Keratinocyte (primary cell): ENCODE results near the gene CCR5. TPM values are rescaled to one million over a fixed set of nuclear protein-coding genes. Genes with fewer than 3 reads are reported as not detected.

Source experiments
- DNase-seq: peaks from one replicate; pipeline ENCODE4 v3.0.0-alpha.2; 2011; ENCODE audit warnings: low read depth, missing footprints, low spot score
- FAIRE-seq: peaks from 2 replicates; lab custom pipeline; 2011; peaks lifted over from hg19 to GRCh38; lab: Jason Lieb, UNC
- H2AFZ ChIP-seq: 2 replicates; pipeline ENCODE4 v1.6.0; 2012; ENCODE audit warnings: low read length, control low read depth, inconsistent platforms; ENCODE audit not compliant: control insufficient read depth
- H3K27ac ChIP-seq: 2 replicates; pipeline ENCODE4 v1.5.1; 2011; ENCODE audit warnings: low read length; ENCODE audit not compliant: control insufficient read depth, insufficient read depth
- H3K27me3 ChIP-seq: 3 replicates; pipeline ENCODE4 v1.6.0; 2011; ENCODE audit warnings: low read length; ENCODE audit not compliant: control insufficient read depth, insufficient read depth; ENCODE audit errors: extremely low read depth
- H3K36me3 ChIP-seq, 2 experiments: 2 replicates in 1 of 2; 3 replicates in 1 of 2; pipeline ENCODE4 v1.5.1; 2011; ENCODE audit warnings: low read length in 2 of 2, mild to moderate bottlenecking in 1 of 2; ENCODE audit not compliant: control insufficient read depth in 2 of 2, insufficient read depth in 2 of 2; ENCODE audit errors: extremely low read depth in 1 of 2
- H3K4me1 ChIP-seq: 3 replicates; pipeline ENCODE4 v1.5.1; 2011; ENCODE audit warnings: low read length; ENCODE audit not compliant: control insufficient read depth, insufficient read depth; ENCODE audit errors: extremely low read depth
- H3K4me2 ChIP-seq: 3 replicates; pipeline ENCODE4 v1.6.0; 2011; ENCODE audit warnings: low read depth, low read length; ENCODE audit not compliant: control insufficient read depth, insufficient read depth; ENCODE audit errors: extremely low read depth
- H3K4me3 ChIP-seq, 3 experiments: fragments of 200-600 bp in 1 of 3; sonication (generic) in 1 of 3; 2 replicates in 2 of 3; 3 replicates in 1 of 3; pipeline ENCODE4 v1.5.1; 2011 to 2016; ENCODE audit warnings: low read length in 3 of 3, mild to moderate bottlenecking in 3 of 3, control low read depth in 2 of 3, inconsistent platforms in 1 of 3, low read depth in 1 of 3, mixed read lengths in 1 of 3, mixed run types in 1 of 3, moderate library complexity in 1 of 3; ENCODE audit not compliant: control insufficient read depth in 2 of 3, insufficient read depth in 2 of 3; ENCODE audit errors: extremely low read depth in 1 of 3
- H3K79me2 ChIP-seq: 2 replicates; pipeline ENCODE4 v1.6.0; 2012; ENCODE audit warnings: low read length; ENCODE audit not compliant: control insufficient read depth, insufficient read depth
- H3K9ac ChIP-seq: 3 replicates; pipeline ENCODE4 v1.6.0; 2011; ENCODE audit warnings: low read length; ENCODE audit not compliant: control insufficient read depth, insufficient read depth; ENCODE audit errors: extremely low read depth
- H3K9me1 ChIP-seq: 3 replicates; pipeline ENCODE4 v1.6.0; 2011; ENCODE audit warnings: low read length; ENCODE audit not compliant: control insufficient read depth, insufficient read depth; ENCODE audit errors: extremely low read depth
- H3K9me3 ChIP-seq: 2 replicates; pipeline ENCODE4 v1.5.1; 2012; ENCODE audit warnings: low read depth, low read length; ENCODE audit not compliant: control insufficient read depth
- H4K20me1 ChIP-seq: 3 replicates; pipeline ENCODE4 v1.6.0; 2011; ENCODE audit warnings: low read length; ENCODE audit not compliant: control insufficient read depth, insufficient read depth; ENCODE audit errors: extremely low read depth
- EZH2 ChIP-seq: IDR thresholded peaks from one replicate; pipeline ENCODE4 v1.6.1; 2012; ENCODE audit warnings: inconsistent platforms, mild to moderate bottlenecking, low read length, moderate library complexity
- dilution Hi-C: fragments of 300-500 bp; cut with MboI; formaldehyde crosslinking; loops from one replicate; pipeline ENCODE4 v1.7.0; 2020; ENCODE audit warnings: low sequenced_read_pairs; ENCODE audit not compliant: extremely low pct_ligation_motif_present
- polyA plus RNA-seq, 5 experiments: library from polyadenylated mRNA; depleted of rRNA in 3 of 5; stranded (reverse) in 3 of 5; stranded (forward) in 1 of 5; unstranded in 1 of 5; fragments of >200 nt; gene quantifications; 1 replicate in 1 of 5; 2 replicates in 3 of 5; 3 replicates in 1 of 5; pipeline versions ENCODE4 v1.2.1 to v1.2.3, GENCODE V29; 2011 to 2012; ENCODE audit warnings: missing spikeins in 2 of 5, low read depth in 1 of 5, low replicate concordance in 1 of 5
- TF ChIP-seq, protein P1 (sequence below), 3 experiments: IDR thresholded peaks in 1 of 3; conservative IDR thresholded peaks in 1 of 3; optimal IDR thresholded peaks in 1 of 3; 2 replicates in 2 of 3; 3 replicates in 1 of 3; pipeline versions ENCODE3 to v1.5.1; 2011; ENCODE audit warnings: low read length in 3 of 3, mild to moderate bottlenecking in 3 of 3, moderate library complexity in 2 of 3, control low read depth in 1 of 3, inconsistent platforms in 1 of 3; ENCODE audit not compliant: insufficient read depth in 2 of 3; ENCODE audit errors: extremely low read depth in 1 of 3

Gene CCR5
- polyA plus RNA-seq, 1 donor (not counting 4 experiments of a cell fraction or from before 2014, with no cell fraction given): 0.14 TPM

DNA sequence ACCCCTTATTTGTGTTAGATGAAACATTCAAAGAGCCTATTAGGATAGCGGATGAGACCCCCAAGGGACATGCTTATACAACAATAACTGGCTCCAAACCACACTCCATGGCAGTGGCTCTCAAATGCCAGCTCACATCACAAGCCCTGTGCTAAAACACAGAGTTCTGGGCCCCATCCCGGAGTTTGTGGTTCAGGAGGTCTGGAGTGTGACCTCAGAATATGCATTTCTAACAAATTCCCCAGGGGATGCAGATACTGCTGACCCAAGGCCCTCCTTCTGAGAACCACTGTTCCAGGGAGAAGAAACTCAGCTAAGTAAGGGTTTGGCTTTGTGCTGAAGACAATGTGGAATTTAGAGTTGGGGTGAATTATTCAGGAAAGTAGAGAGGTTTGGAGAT, 39.9 kb downstream of the CCR5 start:
- no peaks in the 10 kb centered on the region for H4K20me1 ChIP-seq
- H3K27ac ChIP-seq: no peak overlapping the region
- dilution Hi-C loops: no loop called here
- DNase-seq (no peak), FAIRE-seq (no peak)
- H3K79me2 ChIP-seq: no peaks in the 10 kb centered on the region
- H3K9ac ChIP-seq: no peak overlapping the region
- no peaks in the 10 kb centered on the region for H3K36me3 ChIP-seq
- TF ChIP-seq, protein P1, sequence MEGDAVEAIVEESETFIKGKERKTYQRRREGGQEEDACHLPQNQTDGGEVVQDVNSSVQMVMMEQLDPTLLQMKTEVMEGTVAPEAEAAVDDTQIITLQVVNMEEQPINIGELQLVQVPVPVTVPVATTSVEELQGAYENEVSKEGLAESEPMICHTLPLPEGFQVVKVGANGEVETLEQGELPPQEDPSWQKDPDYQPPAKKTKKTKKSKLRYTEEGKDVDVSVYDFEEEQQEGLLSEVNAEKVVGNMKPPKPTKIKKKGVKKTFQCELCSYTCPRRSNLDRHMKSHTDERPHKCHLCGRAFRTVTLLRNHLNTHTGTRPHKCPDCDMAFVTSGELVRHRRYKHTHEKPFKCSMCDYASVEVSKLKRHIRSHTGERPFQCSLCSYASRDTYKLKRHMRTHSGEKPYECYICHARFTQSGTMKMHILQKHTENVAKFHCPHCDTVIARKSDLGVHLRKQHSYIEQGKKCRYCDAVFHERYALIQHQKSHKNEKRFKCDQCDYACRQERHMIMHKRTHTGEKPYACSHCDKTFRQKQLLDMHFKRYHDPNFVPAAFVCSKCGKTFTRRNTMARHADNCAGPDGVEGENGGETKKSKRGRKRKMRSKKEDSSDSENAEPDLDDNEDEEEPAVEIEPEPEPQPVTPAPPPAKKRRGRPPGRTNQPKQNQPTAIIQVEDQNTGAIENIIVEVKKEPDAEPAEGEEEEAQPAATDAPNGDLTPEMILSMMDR (optimal IDR thresholded peaks at IDR 0.05 in 1 of 3, IDR thresholded peaks at IDR 0.05 in 1 of 3, conservative IDR thresholded peaks at IDR 0.05 in 1 of 3; ENCODE audit: extremely low read depth in 1 of 3, insufficient read depth in 2 of 3, low read length in 3 of 3): no peak
- no peak for TF ChIP-seq EZH2
- no peaks in the 10 kb centered on the region for H3K9me3 ChIP-seq
- no peak overlapping the region for H2AFZ ChIP-seq
- no peak overlapping the region for H3K4me2 ChIP-seq
- no peaks in the 10 kb centered on the region for H3K4me1 ChIP-seq
- H3K27me3 ChIP-seq: no peaks in the 10 kb centered on the region
- H3K4me3 ChIP-seq: no peak overlapping the region
- no peaks in the 10 kb centered on the region for H3K9me1 ChIP-seq

DNA sequence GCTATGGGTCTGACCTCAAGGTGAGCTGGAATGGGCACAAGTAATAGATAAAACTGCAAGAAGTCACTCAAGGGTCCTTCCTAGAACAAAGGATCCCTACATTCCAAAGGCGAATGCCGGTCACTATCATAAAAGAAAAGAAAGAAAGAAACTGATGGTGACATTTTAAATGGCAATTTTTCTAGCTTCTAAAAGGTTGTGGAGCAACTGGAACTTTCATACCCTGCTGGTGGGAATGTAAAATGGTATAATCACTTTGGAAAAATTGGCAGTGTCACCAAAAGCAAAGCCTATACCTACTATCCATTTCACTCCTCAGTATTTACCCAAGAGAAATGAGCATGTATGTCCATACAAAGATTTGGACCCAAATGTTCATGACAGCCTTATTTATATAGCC, 40.5 kb downstream of the CCR5 start:
- no peak for DNase-seq
- Histone ChIP-seq H3K36me3 (no peaks in the 10 kb centered on the region), H3K79me2 (no peaks in the 10 kb centered on the region), H3K9me3 (no peaks in the 10 kb centered on the region), H3K4me1 (no peaks in the 10 kb centered on the region), H2AFZ (no peak overlapping the region), H3K4me2 (no peak overlapping the region), H3K27ac (no peak overlapping the region), H3K4me3 (no peak overlapping the region), H4K20me1 (no peaks in the 10 kb centered on the region), H3K9me1 (no peaks in the 10 kb centered on the region), H3K27me3 (no peaks in the 10 kb centered on the region), H3K9ac (no peak overlapping the region)
- no peak for FAIRE-seq
- TF ChIP-seq, protein P1 (optimal IDR thresholded peaks at IDR 0.05 in 1 of 3, IDR thresholded peaks at IDR 0.05 in 1 of 3, conservative IDR thresholded peaks at IDR 0.05 in 1 of 3; ENCODE audit: extremely low read depth in 1 of 3, insufficient read depth in 2 of 3, low read length in 3 of 3): no peak
- TF ChIP-seq EZH2: no peak
- dilution Hi-C loops: no loop called here
